Endometrial microvascular endothelial cells (primary cell): Measurements from ENCODE around the gene MAP2K6. TPM values are rescaled to one million over a fixed set of nuclear protein-coding genes. Genes with fewer than 3 reads are reported as not detected.

Experiments used
- in situ Hi-C: cut with HindIII; loops from 2 replicates; pipeline ENCODE4 v1.10.0; 2017; ENCODE audit warnings: low sequenced_read_pairs, low pct_unique_long_range_greater_than_20kb; ENCODE audit errors: inconsistent ontology term
- total RNA-seq: library from RNA; depleted of rRNA; stranded (reverse); fragments of >200 nt; gene quantifications from one replicate; pipeline ENCODE4 v1.2.3, GENCODE V29; 2015; ENCODE audit errors: inconsistent ontology term

The MAP2K6 gene
- total RNA-seq, 1 donor from 2014 or later = 4.6 TPM

DNA sequence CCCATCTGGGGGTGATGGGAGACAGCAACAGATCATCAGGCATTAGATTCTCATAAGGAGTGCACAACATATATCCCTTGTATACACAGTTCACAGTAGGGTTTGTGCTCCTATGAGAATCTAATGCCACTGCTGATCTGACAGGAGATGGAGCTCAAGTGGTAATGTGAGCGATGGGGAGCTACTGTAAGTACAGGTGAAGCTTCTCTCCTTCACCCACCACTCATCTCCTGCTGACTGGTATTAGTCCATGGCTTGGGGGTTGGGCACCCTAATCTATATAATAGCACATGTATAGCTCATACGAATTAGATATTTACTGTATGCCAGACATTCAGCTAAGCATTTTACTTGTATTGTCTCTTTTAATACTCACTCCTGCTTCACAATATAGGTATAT, 101.7 kb downstream of the MAP2K6 start:
- in situ Hi-C loops = no loop called here

DNA sequence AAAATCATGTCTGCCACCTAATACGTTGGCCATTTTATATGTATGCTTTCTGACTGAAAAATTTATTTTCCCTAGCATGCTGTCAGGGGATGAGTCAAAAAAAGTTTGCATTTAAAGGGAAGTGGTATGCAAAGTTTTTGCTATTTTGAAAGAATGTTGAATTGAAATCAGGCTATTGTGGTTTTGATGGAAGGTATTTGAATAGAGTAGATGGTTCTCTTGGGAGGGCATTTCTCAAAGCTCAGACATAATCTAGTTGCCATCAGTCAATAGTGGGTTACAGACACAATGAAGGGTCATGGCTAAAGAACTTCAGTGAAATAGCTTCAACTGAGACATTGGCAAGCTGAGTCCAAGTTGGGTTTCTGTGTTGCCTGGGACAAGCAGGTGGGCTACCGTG, 102.4 kb downstream of the MAP2K6 start:
- in situ Hi-C loops = no loop called here

- in situ Hi-C loops = no loop called here
Measured at GRCh38 chr17:69518951-69519350, 104.5 kb downstream of the MAP2K6 start.

GRCh38 chr17:69523244-69523861, 108.9 kb downstream of the MAP2K6 start:
- in situ Hi-C loops = no loop called here

GRCh38 chr17:69524854-69525253, 110.4 kb downstream of the MAP2K6 start:
- in situ Hi-C loops = no loop called here

DNA sequence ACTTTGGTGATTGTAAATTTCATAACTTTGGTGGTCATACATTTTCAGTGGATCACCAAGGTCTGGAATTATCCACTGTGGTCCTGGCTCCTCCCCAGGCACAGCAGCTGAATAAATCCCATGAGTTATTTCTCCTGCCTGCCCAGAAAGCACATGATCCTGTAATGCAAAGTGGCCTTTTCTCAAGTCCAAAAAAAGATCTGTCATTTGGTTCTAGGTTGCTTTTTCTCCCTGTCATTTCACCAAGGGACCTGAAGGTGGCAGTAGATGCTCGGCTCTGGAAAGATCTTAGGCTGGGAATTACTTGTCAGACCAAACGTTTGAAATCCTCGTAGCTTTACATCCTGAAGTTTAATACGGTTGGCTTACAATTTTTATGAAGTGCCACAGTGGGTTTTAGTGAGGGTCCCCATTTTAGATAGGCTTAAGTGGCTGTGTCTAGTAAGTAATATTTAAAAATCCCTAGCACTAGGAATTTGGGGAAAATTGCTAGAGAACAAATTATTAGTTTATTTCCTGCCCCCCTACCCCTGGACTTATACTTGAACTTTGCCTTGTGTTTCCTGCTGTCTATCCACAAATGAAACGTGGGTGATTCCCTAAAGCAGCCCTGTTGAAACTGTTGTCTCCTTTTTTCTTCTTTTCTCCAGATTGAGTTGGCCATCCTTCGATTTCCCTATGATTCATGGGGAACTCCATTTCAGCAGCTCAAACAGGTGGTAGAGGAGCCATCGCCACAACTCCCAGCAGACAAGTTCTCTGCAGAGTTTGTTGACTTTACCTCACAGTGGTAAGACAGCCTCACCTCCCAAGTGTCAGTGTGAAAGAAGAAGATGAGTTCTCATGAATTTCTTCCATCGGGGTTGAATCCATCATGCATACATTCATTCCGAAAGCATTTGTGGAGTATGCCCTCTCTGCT, 111.7 kb downstream of the MAP2K6 start:
- in situ Hi-C loops = no loop called here

- in situ Hi-C loops = no loop called here
Measured at GRCh38 chr17:69528035-69528434, 113.5 kb downstream of the MAP2K6 start.

DNA sequence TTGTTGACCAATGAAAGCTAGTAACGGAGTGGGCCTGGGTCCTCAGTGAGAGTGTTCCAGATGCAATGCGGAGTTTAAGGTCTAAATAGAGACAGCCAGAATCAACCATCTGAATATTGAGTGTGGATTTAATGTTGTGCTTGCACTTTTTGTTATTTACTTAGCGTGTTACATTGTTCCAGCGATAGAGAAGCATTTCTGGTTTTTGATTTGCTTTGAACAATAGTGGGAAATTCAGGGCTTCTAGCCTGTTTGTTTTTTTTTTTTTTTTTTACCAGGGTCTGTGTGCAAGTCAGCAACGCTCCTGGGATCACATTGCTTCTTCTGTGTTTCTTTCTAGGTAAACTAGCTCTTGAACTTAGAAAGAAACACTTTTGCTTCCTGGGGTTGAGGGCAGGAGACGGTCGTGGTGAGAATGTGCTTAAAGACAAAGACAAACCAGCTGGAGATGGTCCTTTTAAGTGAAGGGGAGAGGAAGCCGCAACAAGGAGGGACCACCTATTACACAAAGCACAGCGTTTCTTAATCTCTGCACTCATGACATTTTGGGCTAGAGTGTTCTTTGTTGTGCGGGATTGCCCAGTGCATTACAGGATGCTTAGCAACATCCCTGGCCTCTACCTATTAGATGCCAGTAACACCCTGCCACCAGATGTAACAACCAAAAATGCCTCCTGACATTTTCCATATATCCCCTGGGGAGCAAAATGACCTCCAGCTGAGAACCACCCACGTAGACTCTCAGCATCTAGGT, 119.2 kb downstream of the MAP2K6 start:
- in situ Hi-C loops = no loop called here

DNA sequence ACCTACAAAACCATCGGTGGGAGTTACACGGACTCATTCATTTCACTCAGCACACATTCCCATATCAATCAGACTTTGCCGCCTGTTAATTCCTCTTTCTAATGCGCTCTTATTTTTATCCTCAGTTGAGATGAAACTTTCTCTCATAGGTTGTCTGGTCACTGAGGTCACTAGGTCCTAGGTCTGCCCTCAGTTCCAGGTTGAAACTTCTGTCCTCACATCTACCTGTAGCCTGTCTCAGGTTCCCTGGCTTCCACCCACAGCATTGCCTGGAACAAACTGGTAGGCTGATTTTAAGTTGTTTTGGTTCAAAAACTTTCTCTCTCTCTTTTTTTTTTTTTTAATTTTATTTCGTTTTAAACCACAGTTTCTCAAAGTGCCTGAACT, 119.7 kb downstream of the MAP2K6 start:
- in situ Hi-C loops = no loop called here

GRCh38 chr17:69535016-69535570, 120.6 kb downstream of the MAP2K6 start:
- in situ Hi-C loops = no loop called here

DNA sequence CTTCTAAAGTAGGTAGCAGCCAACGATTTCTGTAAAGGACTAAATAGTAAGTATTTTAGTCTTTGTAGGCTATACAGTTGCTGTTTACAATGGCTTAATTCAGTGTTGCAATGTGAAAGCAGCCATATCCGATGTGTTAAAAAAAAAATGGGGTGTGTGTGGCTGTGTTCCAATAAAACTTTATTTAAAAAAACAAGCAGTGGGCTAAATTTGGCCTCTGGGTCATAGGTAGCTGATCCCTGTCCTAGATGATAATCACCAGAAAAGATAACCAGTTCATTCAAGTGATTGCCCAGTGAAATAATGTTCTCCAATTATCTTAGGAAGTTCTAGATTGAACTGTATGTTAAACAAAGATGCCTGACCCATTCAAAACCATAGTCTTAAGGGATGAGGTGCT, 124.3 kb downstream of the MAP2K6 start:
- in situ Hi-C loops = no loop called here

- in situ Hi-C loops = no loop called here
Measured at GRCh38 chr17:69539274-69539673, 124.8 kb downstream of the MAP2K6 start.

DNA sequence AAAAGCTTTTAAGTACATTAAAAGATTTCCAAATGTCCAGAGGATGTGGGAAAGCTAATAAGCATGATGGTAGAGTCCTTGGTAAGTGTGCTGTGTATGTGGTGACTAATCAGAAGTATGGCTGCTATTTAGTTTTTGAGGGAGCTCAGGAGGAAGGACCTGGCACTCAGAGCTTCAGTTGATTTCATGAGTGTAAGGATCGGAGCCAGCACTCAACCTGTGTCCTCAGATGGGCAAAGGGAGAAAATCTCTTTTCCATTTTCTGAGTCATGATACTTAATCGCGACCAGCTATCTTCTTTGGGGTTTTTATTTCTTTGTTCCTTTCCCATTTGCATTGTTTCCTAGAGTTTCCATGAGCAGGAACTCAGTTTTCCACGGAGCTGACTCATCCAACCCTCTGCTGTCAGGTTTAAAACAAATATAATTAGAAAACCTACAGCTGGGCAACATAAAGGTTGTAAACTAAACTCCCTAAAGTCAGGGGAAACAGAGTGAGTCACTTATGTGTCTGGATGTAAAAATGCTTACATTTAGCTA, 125.4 kb downstream of the MAP2K6 start:
- in situ Hi-C loops = no loop called here

- in situ Hi-C loops = no loop called here
Measured at GRCh38 chr17:69540356-69540755, 125.9 kb downstream of the MAP2K6 start.

DNA sequence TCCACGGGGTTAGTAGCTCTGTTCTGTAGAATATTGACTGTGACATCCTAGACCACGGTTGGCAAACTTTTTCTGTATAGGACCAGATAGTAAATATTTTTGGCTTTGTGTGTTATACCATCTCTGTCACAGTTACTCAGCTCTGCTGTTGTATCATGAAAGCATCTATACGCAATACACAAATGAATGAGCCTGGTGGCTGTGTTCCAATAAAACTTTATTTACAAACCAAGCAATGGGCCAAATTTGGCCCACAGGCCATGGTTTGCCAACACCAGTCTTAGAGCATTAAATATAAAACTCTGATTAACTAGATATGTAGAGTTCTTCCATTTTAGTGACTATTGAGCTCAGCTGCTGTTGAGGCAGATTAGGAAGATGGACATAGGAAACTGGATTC, 132.7 kb downstream of the MAP2K6 start:
- in situ Hi-C loops = no loop called here

DNA sequence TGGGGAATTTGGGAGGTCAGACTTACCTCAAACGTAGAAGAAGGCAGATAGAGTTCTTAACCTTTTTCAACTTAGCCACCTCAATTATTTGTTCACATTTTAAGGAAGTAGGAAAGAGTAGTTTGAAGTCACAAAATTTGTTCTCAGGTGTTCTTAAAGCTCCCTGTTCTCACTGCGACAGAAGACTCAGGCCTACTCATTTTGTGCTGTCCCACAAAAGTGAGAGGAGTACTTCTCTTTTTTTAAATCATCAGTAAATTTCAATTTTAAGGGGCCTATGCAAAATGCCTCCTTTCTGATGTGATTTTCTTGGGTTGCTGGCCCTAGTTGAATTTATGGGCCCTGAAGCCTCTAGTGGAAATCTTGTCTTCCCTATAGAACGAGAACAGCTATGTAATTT, 133.4 kb downstream of the MAP2K6 start:
- in situ Hi-C loops = no loop called here

GRCh38 chr17:69551212-69552010, 136.9 kb downstream of the MAP2K6 start:
- in situ Hi-C loops = no loop called here

DNA sequence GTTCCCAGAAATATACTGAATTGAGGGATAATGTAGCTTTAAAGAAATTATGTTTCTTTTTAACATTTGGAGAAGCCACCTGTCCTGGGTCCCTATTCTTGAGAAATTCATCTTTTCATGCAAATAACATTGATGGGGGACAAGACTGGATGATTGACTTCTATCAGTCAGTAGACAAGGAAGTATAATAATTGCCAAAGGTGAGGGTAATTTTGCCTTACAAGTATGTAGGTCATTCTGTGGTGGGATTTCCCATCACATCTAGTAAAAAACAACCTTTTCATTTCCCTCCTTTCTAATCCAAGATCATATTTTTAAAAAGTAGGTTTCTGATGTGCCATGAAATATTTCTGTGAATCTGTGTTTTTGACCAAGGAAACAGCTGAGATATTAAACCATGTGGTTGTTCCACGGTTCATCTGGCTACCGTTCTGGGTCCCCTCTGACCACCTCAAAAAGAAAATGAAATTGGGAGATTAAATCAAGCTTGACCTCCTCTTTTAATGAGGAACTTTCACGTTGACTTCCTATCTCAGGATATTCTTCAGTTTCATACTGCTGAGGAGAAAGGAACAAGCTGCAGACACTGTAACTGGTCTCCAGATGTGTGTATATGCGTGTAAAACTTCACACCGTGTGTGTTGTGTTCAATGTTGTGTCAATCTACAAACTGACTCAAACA, 138.6 kb downstream of the MAP2K6 start:
- in situ Hi-C loops = no loop called here
